ENCODE data around the gene CADM1. TPM values are rescaled to one million over a fixed set of nuclear protein-coding genes. Genes with fewer than 3 reads are reported as not detected.

The CADM1 gene
- total and polyA plus RNA-seq, 2 donors (not counting 3 experiments of a cell fraction or from before 2014, with no cell fraction given) = 0.52 to 2.6 TPM

DNA sequence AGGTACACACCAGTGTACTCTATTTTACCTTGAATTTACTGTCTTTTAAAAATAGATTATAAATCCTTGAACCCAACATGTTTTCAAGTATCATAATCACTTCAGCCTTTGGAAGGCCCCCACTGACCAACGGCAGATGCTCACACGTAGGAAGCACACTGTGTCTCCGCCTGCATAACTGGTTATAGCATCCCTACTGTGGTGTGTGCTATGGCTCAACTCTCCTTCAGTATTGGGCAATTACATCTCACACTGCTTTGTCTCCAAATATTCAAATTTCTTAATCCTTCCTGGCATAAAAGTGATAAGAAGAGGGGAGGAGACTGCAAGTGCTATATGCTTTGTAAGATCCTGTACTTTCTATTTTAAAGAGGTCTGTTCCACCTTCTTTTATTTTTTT, 165.7 kb downstream of the CADM1 start:
- Histone ChIP-seq H3K27me3 (ENCODE audit: control insufficient read depth in 2 of 2, insufficient read depth in 2 of 2, low read length in 2 of 2) (no peaks in the 10 kb centered on the region), H3K4me1 (ENCODE audit: control insufficient read depth, extremely low read depth, insufficient read depth, low read length) (no peaks in the 10 kb centered on the region), H3K27ac (ENCODE audit: insufficient read depth, low read depth, low read length) (no peak overlapping the region), H3K79me2 (ENCODE audit: control insufficient read depth, insufficient read depth, low read length) (no peaks in the 10 kb centered on the region), H2AFZ (ENCODE audit: low read depth, low read length) (no peak overlapping the region), H3K9me3 (replicated peaks; ENCODE audit: control insufficient read depth, insufficient read depth, low read length) (no peaks in the 10 kb centered on the region), H3K36me3 (ENCODE audit: control insufficient read depth in 2 of 2, extremely low read depth in 1 of 2, insufficient read depth in 2 of 2, low read length in 2 of 2) (no peaks in the 10 kb centered on the region), H3K9ac (replicated peaks; ENCODE audit: extremely low read depth, insufficient read depth, low read length) (no peak overlapping the region), H3K4me3 (replicated peaks in 1 of 3; ENCODE audit: insufficient read depth in 1 of 3, low read depth in 1 of 3, low read length in 3 of 3) (no peak overlapping the region), H3K9me1 (replicated peaks; ENCODE audit: control insufficient read depth, extremely low read depth, insufficient read depth, low read length) (no peaks in the 10 kb centered on the region), H3K4me2 (ENCODE audit: insufficient read depth, low read length) (no peak overlapping the region), H4K20me1 (replicated peaks; ENCODE audit: control insufficient read depth, extremely low read depth, insufficient read depth, low read length) (no peaks in the 10 kb centered on the region)
- BruUV-seq (replicated peaks) = no TSS peak
- dilution Hi-C loops (cut with MboI; ENCODE audit: extremely low pct_ligation_motif_present, low sequenced_read_pairs) (no loop called here), intact Hi-C loops (cut with micrococcal nuclease) (no loop called here)
- FAIRE-seq (no peak), DNase-seq (ENCODE audit: low read depth, low spot score) (no peak)
- TF ChIP-seq JUN (IDR thresholded peaks at IDR 0.05; ENCODE audit: borderline replicate concordance, insufficient read depth, insufficient read length, low read depth) = no peak
- no peak for TF ChIP-seq MAX (IDR thresholded peaks at IDR 0.05; ENCODE audit: insufficient read depth, insufficient read length)
- no peak for TF ChIP-seq MYC (IDR thresholded peaks at IDR 0.05; ENCODE audit: low read depth, low read length)
- no peak for TF ChIP-seq FOS (IDR thresholded peaks at IDR 0.05; ENCODE audit: borderline replicate concordance, insufficient read depth, low read length)
- TF ChIP-seq POLR2AphosphoS5 (IDR thresholded peaks at IDR 0.05; ENCODE audit: insufficient read depth, low read depth, low read length) = no peak
- TF ChIP-seq EZH2 (IDR thresholded peaks at IDR 0.05; ENCODE audit: borderline replicate concordance, low read depth, low read length, severe bottlenecking) = no peak
- TF ChIP-seq CTCF (IDR thresholded peaks at IDR 0.05; ENCODE audit: extremely low read depth in 1 of 2, insufficient read depth in 1 of 2, low read depth in 1 of 2, low read length in 2 of 2) = no peak
- no peak for TF ChIP-seq POLR2A (IDR thresholded peaks at IDR 0.05; ENCODE audit: low read depth, low read length)
- no peak for TF ChIP-seq GATA2 (IDR thresholded peaks at IDR 0.05; ENCODE audit: insufficient read depth, insufficient read length, low read depth, low read length)
- ChIA-PET CTCF (no interaction called here), POLR2A (no interaction called here)
